GM18520 (cell line): Measurements from ENCODE around the gene EPHB4.
"Not testable (repeated sequence)": the region's sequence is repeated elsewhere in the genome, so short reads cannot be mapped to it uniquely, and the experiment has no call there.

Source experiments
- ATAC-seq: cut with Tn5 transposase; IDR thresholded peaks from one replicate; pipeline ENCODE4 v1.9.1; 2021; ENCODE audit not compliant: unreplicated experiment

Gene EPHB4

GRCh38 chr7:100854899-100855298, 27.6 kb upstream of the EPHB4 start:
- not testable (repeated sequence) for ATAC-seq

GRCh38 chr7:100854146-100854895, 27.0 kb upstream of the EPHB4 start:
- no peak for ATAC-seq

- ATAC-seq, result peak; percentile 62
Observed at GRCh38 chr7:100852048-100852872, 24.9 kb upstream of the EPHB4 start, which contains the start of gene SLC12A9. Gene SLC12A9 (plus strand): TSS chr7:100852713. CDS start chr7:100854198, 1,485 bp downstream.

- ATAC-seq, result no peak
Observed at GRCh38 chr7:100847360-100847759, 20.0 kb upstream of the EPHB4 start.

- no peak for ATAC-seq
Observed at GRCh38 chr7:100840470-100841100, 13.3 kb upstream of the EPHB4 start.

GRCh38 chr7:100839361-100839760, 12.0 kb upstream of the EPHB4 start:
- ATAC-seq, result no peak

GRCh38 chr7:100837099-100837836, 9.9 kb upstream of the EPHB4 start:
- no peak for ATAC-seq

GRCh38 chr7:100836812-100837098, 9.4 kb upstream of the EPHB4 start:
- no peak for ATAC-seq

GRCh38 chr7:100835903-100836811, 8.8 kb upstream of the EPHB4 start:
- ATAC-seq, result no peak

GRCh38 chr7:100832281-100832633, 4.9 kb upstream of the EPHB4 start:
- no peak for ATAC-seq

- no peak for ATAC-seq
Observed at GRCh38 chr7:100830396-100830795, 3.1 kb upstream of the EPHB4 start.

GRCh38 chr7:100829150-100829716, 1.9 kb upstream of the EPHB4 start:
- no peak for ATAC-seq

GRCh38 chr7:100826514-100827329, 601 bp downstream of the EPHB4 start:
- ATAC-seq, result no peak

GRCh38 chr7:100825751-100826513, 1.4 kb downstream of the EPHB4 start:
- ATAC-seq, result no peak

GRCh38 chr7:100825215-100825671, 2.1 kb downstream of the EPHB4 start:
- ATAC-seq, result no peak

GRCh38 chr7:100824499-100825214, 2.7 kb downstream of the EPHB4 start:
- no peak for ATAC-seq

GRCh38 chr7:100823534-100823933, 3.8 kb downstream of the EPHB4 start:
- no peak for ATAC-seq

- no peak for ATAC-seq
Observed at GRCh38 chr7:100823140-100823525, 4.2 kb downstream of the EPHB4 start.
